Right lung (tissue), 5 donors: ENCODE data around the gene IL17B. TPM values are rescaled to one million over a fixed set of nuclear protein-coding genes. Genes with fewer than 3 reads are reported as not detected.

ENCODE experiments used
- DNase-seq, 2 donors: peaks; one replicate each; pipeline ENCODE4 v3.0.0-alpha.2; 2013
- polyA plus RNA-seq, 5 donors: library from polyadenylated mRNA; unstranded; fragments of 120-200 nt; gene quantifications; one replicate each; pipeline versions ENCODE4 v1.2.1 to v1.2.3, GENCODE V29; 2013; ENCODE audit warnings: inconsistent platforms in 1 of 5, low replicate concordance in 1 of 5; ENCODE audit not compliant: insufficient read length in 5 of 5, insufficient read depth in 1 of 5

IL17B gene
- polyA plus RNA-seq, 5 donors: 0.62 to 20.7 (median 1.1) TPM

DNA sequence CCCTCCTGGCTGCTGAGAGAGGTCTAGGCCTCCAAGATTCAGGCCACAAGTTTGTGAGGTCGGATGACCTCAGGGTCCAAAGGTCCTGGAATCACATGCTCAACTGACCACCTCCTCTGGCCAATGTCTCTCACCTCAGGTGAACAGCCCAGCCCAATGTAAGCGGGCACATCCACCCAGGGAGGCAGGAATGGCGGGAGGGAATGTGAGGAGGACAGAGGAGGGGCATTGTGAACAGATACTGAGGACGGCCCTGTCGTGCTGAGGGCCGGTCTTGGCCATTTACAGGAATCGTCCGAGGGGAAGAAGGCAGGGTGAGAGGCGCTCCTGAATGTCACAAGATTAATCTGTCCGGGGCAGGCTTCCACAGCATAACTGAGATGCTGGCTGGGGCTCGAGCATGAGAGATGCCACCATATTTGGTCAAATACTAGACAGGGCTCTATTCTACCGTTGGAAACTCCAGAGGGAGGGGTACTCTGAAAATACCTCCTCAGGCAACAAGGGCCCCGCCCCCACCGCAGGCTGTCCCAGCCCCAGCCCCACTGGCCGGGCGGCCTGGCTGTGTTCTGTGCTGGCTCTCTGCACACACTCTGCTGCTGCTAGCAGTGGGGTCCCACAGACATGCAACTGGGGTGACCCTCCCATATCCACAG, 1.5 kb upstream of the IL17B start:
- no peak for DNase-seq

DNA sequence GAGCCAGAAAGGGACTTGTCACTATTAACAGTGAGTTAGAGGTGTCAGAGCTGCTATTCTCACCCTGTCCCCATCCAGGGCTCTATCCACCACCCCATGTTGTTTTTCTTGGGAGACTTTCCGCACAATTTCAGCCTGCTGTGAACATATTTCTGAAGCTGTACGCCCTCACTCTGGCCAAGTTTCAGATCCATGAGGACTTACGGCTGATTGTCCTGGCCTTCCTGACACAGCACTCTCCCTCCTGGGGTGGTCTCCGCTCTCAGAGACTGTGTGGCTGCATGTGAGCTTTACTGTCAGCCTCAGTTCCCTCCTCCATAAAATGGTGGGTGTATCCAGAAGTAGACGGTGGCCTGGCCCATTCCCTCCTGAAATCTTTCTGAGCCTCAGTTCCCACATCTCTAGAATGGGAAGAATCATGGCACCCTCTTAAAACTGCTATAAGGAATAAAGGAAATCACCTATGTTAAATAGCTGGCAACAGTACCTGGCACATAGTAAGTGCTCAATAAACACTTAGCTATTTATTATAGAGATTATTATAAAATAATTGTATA, 804 bp upstream of the IL17B start:
- DNase-seq: no peak

- DNase-seq: no peak
These were observed 761 bp downstream of the IL17B start for GRCh38 chr5:149378241-149378820.

DNA sequence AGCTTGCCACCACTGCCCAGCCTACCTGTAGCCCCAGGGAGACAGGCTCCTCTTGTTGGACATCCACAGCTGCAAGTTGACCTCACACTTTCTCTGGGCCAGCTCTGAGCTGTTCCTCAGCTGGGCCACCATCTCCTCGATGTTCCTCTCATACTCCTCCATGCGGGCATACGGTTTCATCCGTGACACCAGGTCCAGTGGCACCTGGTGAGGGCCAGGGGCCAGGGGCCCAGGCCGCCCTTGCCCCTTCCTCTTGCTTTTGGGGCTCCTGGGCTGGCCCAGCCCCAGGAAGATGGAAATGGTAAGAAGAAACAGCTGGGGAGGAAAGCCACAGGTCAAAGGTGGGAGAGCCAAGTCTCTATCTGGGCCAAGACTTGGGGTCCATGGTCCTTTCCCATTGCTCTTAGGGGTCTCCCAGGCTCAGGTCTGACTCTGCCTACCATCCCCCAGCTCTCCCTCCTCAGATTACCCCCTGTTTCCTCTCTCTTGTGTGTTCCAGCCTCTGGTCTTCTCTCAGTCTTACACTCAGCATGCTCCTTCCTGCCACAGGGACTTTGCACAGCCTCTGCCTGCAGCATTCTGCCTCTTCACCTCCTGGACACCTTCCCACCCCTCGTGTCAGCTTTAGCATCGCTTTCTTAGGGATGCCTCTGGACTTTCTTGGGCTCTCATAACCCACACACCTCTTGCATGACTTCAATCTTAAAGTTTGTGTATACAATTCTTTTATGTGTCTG, 2.2 kb downstream of the IL17B start:
- DNase-seq: no peak

GRCh38 chr5:149376104-149376503, 3.0 kb downstream of the IL17B start:
- DNase-seq: no peak

DNA sequence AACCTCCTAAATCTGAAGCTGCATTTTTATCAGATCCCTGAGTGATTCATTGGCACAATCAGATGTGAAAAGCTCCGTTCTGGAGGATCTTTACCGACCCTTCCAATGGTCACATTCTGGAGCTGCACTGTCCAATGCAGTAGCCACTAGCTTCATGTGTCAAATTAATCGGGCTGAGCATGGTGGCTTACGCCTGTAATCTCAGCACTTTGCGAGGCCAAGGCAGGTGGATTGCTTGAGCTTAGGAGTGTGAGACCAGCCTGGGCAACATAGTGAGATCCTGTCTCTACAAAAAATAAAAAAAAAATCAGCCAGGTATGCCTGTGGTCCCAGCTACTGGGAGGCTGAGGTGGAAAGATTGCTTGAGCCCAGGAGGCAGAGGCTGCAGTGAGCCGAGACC, 3.7 kb downstream of the IL17B start:
- no peak for DNase-seq

DNA sequence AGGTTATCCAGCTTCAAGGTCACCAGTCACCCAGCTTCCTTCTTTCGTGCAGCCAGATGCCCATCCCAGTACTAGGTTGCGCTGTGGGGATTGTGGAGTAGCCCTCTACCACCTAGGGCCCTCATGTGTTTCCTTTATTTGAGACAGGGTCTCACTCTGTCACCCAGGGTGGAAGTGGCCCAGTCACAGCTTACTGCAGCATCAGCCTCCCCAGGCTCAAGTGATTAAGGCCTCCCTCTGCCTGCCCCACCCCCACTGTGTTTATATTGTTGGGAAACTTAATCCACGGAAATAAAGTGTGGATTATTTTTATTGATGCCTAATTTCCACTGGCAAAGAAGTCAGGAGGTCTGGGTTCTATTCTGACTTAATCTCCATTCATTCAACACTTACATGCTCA, 4.3 kb downstream of the IL17B start:
- no peak for DNase-seq

- DNase-seq: no peak
These were observed 4.8 kb downstream of the IL17B start for GRCh38 chr5:149374303-149374702.

GRCh38 chr5:149372932-149373331, 6.2 kb downstream of the IL17B start:
- no peak for DNase-seq

DNA sequence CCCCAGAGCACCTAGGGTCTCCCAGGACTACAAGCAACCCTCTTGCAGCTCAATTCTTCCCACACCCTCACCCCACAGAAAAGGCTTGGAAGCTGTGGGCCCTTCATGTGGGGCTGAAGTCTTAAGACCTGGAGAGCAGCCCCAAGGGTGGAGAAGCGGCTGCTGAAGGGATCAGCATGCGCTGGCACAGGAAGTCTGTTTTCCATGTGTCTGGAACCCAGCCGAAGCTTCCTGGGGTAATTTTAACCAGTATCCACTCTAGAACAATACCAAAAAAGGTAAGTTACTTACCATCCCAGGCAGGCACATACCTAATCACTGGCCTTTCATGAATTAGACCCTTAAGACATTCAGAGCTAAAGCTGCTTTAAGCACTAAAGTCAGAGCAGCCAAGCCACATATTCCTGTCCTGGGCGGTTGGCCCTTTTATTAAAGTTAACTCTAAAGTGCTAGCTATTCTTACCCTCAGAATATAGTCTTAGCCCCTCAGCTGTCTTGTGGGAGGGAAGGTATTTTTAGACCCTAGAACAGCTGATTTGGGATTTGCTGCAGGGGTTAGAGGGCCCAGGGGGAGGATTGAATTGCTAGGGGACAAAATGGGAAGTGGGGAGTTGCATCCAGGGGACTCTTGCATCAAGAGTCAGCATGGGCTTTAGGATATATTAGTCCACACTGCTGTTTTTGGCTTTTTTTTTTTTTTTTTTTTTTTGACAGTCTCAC, 6.9 kb downstream of the IL17B start:
- DNase-seq: no peak

GRCh38 chr5:149371296-149371962, 7.7 kb downstream of the IL17B start:
- DNase-seq: no peak

GRCh38 chr5:149370878-149371277, 8.2 kb downstream of the IL17B start:
- no peak for DNase-seq

GRCh38 chr5:149367972-149368645, 11.0 kb downstream of the IL17B start:
- no peak for DNase-seq

GRCh38 chr5:149367249-149367971, 11.7 kb downstream of the IL17B start:
- DNase-seq: no peak

- no peak for DNase-seq
These were observed 12.8 kb downstream of the IL17B start for GRCh38 chr5:149366169-149366729.

- DNase-seq: no peak
These were observed 13.7 kb downstream of the IL17B start for GRCh38 chr5:149365418-149365817.

GRCh38 chr5:149364719-149365118, 14.4 kb downstream of the IL17B start:
- DNase-seq: no peak

DNA sequence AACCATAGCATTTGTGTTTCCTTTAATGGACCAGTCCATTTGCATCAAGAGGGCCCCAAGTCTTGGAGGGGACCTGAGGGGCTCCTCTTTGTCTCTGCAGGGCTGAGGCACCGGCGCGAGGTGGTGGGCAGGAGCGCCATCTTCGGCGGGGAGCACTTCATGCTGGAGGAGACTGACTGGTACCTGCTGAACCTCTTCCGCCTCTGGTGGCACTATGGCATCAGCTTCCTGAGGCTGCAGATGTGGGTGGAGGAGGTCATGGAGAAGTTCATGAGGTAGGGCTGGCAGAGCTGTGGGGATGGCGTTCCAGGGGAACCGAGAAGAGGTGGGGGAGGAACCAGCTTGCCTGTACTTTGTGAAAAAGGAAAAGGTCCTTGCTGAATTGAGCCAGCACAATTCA, 15.2 kb downstream of the IL17B start:
- DNase-seq: no peak

- no peak for DNase-seq
These were observed 15.7 kb downstream of the IL17B start for GRCh38 chr5:149363358-149363757.

DNA sequence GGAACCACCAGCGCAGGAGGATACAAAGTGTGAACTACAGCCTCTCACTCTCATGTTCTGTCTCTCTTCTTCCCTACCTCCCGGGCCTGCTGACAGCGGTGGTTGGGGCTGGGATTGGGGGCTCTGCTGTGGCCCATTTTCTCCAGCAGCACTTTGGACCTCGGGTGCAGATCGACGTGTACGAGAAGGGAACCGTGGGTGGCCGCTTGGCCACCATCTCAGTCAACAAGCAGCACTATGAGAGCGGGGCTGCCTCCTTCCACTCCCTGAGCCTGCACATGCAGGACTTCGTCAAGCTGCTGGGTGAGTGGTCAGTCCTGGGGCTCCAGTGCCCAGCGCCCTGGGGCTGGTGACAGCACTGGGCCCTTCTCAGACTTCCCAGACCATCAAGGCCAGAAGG, 16.6 kb downstream of the IL17B start:
- DNase-seq: no peak
